Right lobe of liver (tissue), 4 donors: ENCODE results near the gene REV3L.

Experiments
- CTCF ChIP-seq, 4 donors: fragments of 200-600 bp in 3 of 4; fragments of 450-650 bp in 1 of 4; IDR thresholded peaks; one replicate each; pipeline versions ENCODE4 v1.5.1 to v1.8.0; 2016 to 2022; ENCODE audit warnings: antibody characterized with exemption in 4 of 4, mild to moderate bottlenecking in 2 of 4
- POLR2A ChIP-seq: fragments of 450-650 bp; IDR thresholded peaks from one replicate; pipeline ENCODE4 v1.6.1; 2017; ENCODE audit warnings: antibody characterized with exemption, mild to moderate bottlenecking
- donor health status: DM: no; HTN: no; CAD: no.
- donor health status: DM: no; HTN: no; CAD: no.
- donor health status: DM: no; HTN: yes; CAD: no.

GRCh38 chr6:111437573-111437972, 45.4 kb downstream of the REV3L start:
- no peak for TF ChIP-seq CTCF (IDR thresholded peaks at IDR 0.05)
- no peak for TF ChIP-seq POLR2A
